Neural cell (in vitro differentiated cells): ENCODE data around the gene ANAPC15.

ENCODE experiments used
- CTCF ChIP-seq: fragments of 450-650 bp; IDR thresholded peaks from 2 replicates; pipeline ENCODE4 v1.5.1; 2014; ENCODE audit warnings: antibody characterized with exemption, mild to moderate bottlenecking, moderate library complexity; ENCODE audit not compliant: poor library complexity, severe bottlenecking
- EP300 ChIP-seq: fragments of 450-650 bp; conservative IDR thresholded peaks from 2 replicates; pipeline ENCODE4 v1.6.1; 2014; ENCODE audit warnings: antibody characterized with exemption, mild to moderate bottlenecking, moderate library complexity; ENCODE audit not compliant: poor library complexity, severe bottlenecking
- EZH2 ChIP-seq: fragments of 200-600, 300-800 bp; shearing (Covaris generic), sonication (generic); IDR thresholded peaks from 2 replicates; pipeline ENCODE4 v1.6.1; 2014; ENCODE audit warnings: antibody characterized with exemption, low read length, borderline replicate concordance, mild to moderate bottlenecking; ENCODE audit not compliant: insufficient read depth, poor library complexity, severe bottlenecking
- POLR2AphosphoS5 ChIP-seq: IDR thresholded peaks from 2 replicates; pipeline ENCODE4 v1.6.1; 2012
- RAD21 ChIP-seq: fragments of 450-650 bp; conservative IDR thresholded peaks from 2 replicates; pipeline ENCODE4 v1.6.1; 2014; ENCODE audit warnings: antibody characterized with exemption, mild to moderate bottlenecking, moderate library complexity
- SMC3 ChIP-seq: fragments of 450-650 bp; conservative IDR thresholded peaks from 2 replicates; pipeline ENCODE4 v1.6.1; 2014; ENCODE audit warnings: antibody characterized with exemption, mild to moderate bottlenecking, moderate library complexity; ENCODE audit not compliant: poor library complexity
- TAF1 ChIP-seq: IDR thresholded peaks from 2 replicates; pipeline ENCODE4 v1.6.1; 2012; ENCODE audit warnings: low read depth

DNA sequence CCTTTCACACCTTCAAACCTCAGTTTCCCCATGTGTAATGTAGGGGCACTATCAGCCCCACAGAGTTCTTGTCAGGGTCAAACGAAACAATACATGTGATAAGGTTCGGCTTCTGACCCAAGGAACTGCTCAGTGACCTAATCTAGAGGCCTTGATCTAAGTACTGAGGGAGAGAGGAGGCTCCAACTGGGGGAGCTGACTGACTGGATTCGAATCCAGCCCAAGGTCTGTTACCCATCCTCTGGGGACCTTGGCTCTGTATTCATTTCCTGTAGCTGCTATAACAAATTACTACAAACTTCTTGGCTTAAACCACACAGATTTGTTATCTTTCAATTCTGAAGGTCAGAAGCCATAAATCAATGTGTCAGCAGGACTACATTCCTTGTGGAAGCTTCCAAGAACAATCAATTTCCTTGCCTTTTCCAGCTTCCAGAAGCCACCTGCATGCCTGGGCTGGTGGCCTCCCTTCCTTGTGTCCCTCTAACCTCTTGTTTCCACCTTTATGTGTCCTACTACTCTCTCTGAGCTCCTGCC, 10.7 kb upstream of the ANAPC15 start:
- TF ChIP-seq CTCF: no peak
- TF ChIP-seq RAD21: no peak
- no peak for TF ChIP-seq EZH2
- TF ChIP-seq POLR2AphosphoS5: no peak
- no peak for TF ChIP-seq SMC3
- TF ChIP-seq EP300: no peak
- TF ChIP-seq TAF1: no peak
